ENCODE results near the gene PCDHGA7.
"Not testable (repeated sequence)": the region's sequence is repeated elsewhere in the genome, so short reads cannot be mapped to it uniquely, and the experiment has no call there.

Gene PCDHGA7

GRCh38 chr5:141382469-141383294 lies at the start of gene PCDHGA7:
Gene PCDHGA7 (plus strand): TSS chr5:141382742. CDS start chr5:141382900, 158 bp downstream.
- DNase-seq (ENCODE audit: low spot score): no peak

- peak; percentile 19 for DNase-seq (ENCODE audit: low spot score)
Observed at GRCh38 chr5:141338538-141339306, 43.8 kb upstream of the PCDHGA7 start, which contains the start of gene PCDHGA2. Gene PCDHGA2 (plus strand): TSS chr5:141338760.

- DNase-seq (ENCODE audit: low spot score): not testable (repeated sequence)
Observed at GRCh38 chr5:141340781-141341354, 41.7 kb upstream of the PCDHGA7 start.

GRCh38 chr5:141342773-141343172 lies 39.8 kb upstream of the PCDHGA7 start:
- DNase-seq (ENCODE audit: low spot score): no peak

- peak; percentile 12 for DNase-seq (ENCODE audit: low spot score)
Observed at GRCh38 chr5:141343242-141343952, 39.1 kb upstream of the PCDHGA7 start, which contains the start of gene PCDHGA3. Gene PCDHGA3 (plus strand): TSS chr5:141343829. CDS start chr5:141344034, 205 bp downstream.

GRCh38 chr5:141343953-141344463 lies 38.5 kb upstream of the PCDHGA7 start:
- no peak for DNase-seq (ENCODE audit: low spot score)

GRCh38 chr5:141345327-141345726 lies 37.2 kb upstream of the PCDHGA7 start:
- DNase-seq (ENCODE audit: low spot score): no peak

GRCh38 chr5:141346017-141346416 lies 36.5 kb upstream of the PCDHGA7 start:
- not testable (repeated sequence) for DNase-seq (ENCODE audit: low spot score)

GRCh38 chr5:141349917-141350619 lies 32.5 kb upstream of the PCDHGA7 start, which contains the start of gene PCDHGB1:
Gene PCDHGB1 (plus strand): TSS chr5:141350099. CDS start chr5:141350261, 162 bp downstream.
- peak; percentile 48 for DNase-seq (ENCODE audit: low spot score)

GRCh38 chr5:141351591-141351990 lies 31.0 kb upstream of the PCDHGA7 start:
- no peak for DNase-seq (ENCODE audit: low spot score)

GRCh38 chr5:141354900-141355469 lies 27.6 kb upstream of the PCDHGA7 start, which contains the start of gene PCDHGA4:
Gene PCDHGA4 (plus strand): TSS chr5:141355021. CDS start chr5:141355108, 87 bp downstream.
- peak; percentile 11 for DNase-seq (ENCODE audit: low spot score)

- no peak for DNase-seq (ENCODE audit: low spot score)
Observed at GRCh38 chr5:141355641-141356040, 26.9 kb upstream of the PCDHGA7 start.

GRCh38 chr5:141356133-141356532 lies 26.4 kb upstream of the PCDHGA7 start:
- DNase-seq (ENCODE audit: low spot score): no peak

- no peak for DNase-seq (ENCODE audit: low spot score)
Observed at GRCh38 chr5:141356950-141357349, 25.6 kb upstream of the PCDHGA7 start.

- peak; percentile 25 for DNase-seq (ENCODE audit: low spot score)
Observed at GRCh38 chr5:141359790-141360426, 22.6 kb upstream of the PCDHGA7 start, which contains the start of gene PCDHGB2. Gene PCDHGB2 (plus strand): TSS chr5:141359994. CDS start chr5:141360136, 142 bp downstream.

GRCh38 chr5:141360685-141361084 lies 21.9 kb upstream of the PCDHGA7 start:
- no peak for DNase-seq (ENCODE audit: low spot score)

GRCh38 chr5:141362719-141363118 lies 19.8 kb upstream of the PCDHGA7 start:
- no peak for DNase-seq (ENCODE audit: low spot score)

GRCh38 chr5:141363952-141364660 lies 18.4 kb upstream of the PCDHGA7 start, which contains the start of gene PCDHGA5:
Gene PCDHGA5 (plus strand): TSS chr5:141364162. CDS start chr5:141364331, 169 bp downstream.
- DNase-seq (ENCODE audit: low spot score): peak; percentile 2
